HG02678 (cell line): ENCODE measurements around the gene CCDC85C.

Experiments
- ATAC-seq: cut with Tn5 transposase; IDR thresholded peaks from one replicate; pipeline ENCODE4 v1.9.1; 2021; ENCODE audit warnings: mild to moderate bottlenecking, moderate library complexity; ENCODE audit not compliant: unreplicated experiment

The CCDC85C gene

DNA sequence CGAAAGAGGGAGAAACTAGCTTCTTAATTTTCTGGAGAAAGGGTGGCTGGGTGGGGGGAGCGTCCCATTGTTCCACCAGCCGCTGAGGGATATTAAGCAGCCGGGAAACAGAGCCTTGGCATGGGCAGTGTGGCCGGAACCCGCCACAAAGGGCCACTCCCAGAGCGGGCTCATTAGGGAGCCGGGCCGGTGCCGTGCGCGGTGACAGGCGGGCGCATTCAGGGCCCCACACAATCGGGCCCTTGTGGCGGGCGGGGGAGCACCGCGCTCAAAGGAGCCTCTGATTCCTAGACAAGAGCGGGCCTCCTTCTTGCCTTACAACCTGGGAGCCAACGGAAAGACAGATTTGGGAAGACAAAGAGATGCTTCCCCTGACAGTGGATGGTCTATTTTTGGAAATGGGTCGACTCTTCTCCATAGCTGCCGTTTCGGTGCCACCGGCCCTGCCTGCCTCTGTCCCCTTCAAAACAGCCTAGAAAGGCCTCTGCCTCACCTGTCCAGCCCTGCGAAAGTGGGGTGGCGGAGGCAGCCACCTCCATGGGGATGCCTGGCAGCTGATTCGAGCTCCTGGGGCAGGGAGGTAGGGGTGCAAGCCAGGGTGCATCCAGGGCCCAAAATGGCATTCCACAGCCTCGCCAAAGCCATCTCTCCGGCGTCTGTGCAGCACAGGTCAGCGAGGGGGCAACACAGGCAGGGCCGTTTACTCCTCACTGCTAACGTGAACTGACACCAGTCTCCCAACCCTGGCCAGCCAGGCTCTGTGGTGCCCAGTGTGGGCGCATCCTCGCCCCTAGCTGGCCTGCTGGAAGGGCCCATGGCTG, 10.9 kb downstream of the CCDC85C start:
- no peak for ATAC-seq

- no peak for ATAC-seq
Observed at GRCh38 chr14:99592394-99592793, 11.6 kb downstream of the CCDC85C start.

GRCh38 chr14:99590746-99591555, 13.1 kb downstream of the CCDC85C start:
- ATAC-seq: no peak

DNA sequence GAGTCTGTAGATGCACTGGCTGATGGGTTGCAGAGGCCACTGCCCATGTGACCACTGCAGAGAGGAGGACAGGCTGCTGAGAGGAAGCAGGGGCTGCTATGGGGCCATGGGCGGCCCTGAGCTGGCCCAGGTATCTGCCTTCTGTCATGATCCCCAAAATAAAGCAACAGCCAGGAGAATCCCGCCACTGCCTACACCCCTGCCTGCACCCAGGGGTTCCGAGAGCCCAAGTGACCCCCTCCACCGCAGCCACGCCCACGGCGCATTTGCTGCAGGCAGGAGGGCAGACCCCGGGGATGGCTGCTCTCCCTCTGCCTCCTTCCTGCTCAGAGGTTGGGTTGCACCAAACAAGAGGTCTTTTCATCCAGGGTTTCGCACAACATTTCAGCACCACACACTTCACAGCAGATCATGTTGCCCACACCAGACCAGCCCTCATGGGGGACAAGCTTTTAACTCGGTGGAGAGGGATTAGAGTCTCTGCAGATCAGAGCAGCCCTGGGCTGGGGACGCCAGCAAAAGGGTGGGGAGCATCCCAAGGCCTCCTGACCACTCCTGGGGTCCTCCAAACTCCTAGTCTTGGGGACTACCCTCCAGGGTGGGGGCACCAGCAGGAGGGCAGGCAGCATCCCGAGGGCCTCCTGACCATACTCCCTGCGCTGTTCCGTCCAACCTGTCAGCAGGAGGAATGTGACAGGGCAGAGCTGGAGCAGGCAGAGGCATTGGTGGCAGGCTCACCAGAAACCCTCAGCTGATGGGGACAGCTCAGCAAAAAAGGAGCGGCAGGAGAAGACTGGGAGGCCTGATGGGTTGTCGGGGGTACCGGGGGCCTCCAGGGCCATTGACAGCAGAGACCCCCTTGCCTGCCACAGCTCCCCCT, 14.1 kb downstream of the CCDC85C start:
- ATAC-seq: no peak

- no peak for ATAC-seq
Observed at GRCh38 chr14:99589031-99589441, 15.0 kb downstream of the CCDC85C start.

DNA sequence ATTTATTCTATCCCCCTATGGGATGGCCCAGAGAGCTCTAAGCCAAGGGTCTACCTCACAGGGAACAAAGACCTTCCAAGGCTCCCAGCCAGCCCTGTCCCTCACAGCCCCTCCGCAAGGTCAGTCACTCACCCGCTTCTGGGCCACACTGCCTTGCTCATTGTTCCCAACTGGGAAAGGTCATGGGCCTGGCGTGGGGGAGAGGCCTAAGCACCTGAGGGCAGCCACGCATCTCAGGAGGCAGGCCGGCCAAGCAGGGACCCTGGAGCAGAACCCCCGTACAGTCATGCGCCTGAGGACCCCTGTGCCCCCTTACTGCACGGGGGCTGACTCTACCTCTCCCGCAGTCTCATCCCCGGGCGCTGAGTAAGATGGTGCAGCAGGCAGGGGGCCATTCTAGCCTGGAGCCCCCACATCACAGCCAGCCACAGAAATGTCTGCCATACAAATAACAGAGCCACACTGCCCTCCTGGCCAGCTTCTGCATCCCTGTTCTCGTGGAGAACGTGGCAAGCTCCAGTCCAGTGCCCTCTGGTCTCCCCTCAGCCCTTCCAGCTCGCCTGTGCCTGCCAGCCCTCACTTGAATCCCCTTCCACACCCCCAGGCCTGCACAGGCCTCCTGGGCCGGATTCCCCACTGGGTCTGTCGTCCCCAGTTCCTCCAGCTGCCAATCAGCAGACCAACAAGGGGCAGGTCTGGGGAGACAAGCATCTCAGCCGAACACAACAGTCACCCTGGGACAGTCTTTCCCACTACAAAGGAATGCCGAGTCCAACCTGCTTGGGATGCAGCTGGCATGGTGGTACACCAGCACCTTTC, 16.3 kb downstream of the CCDC85C start:
- no peak for ATAC-seq

DNA sequence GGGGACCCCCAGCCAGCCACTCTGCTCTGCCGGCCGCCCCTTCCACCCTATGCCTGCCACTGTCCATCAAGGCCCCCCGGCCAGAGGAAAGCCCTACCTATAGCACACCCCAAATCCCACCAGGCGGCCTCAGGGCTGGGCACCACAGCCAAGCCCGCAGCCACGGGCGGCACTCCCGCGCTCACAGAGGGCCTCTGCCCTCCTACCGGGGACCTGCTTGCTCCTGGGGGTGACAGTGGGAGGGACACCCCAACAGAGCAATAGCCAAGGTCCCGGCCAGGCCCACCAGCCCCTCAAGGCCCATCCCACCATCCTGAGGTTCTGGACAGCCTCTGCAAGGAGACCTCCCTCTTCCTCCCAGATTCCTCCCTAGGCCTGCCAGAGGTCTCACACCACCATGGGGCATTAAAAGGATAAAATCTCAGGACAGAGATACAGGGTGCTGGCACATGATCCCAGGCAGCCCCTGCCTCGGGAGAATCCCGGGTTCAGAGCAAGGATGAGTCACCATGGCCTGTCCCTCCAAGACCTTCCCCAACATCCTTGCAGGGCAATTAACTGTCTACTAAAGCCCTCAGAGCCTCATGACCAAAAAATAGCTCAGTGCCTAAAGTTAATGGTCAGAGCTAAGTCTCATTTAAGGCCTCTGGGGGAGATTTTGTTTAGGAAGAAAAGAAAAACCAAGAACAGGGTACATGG, 17.1 kb downstream of the CCDC85C start:
- no peak for ATAC-seq

DNA sequence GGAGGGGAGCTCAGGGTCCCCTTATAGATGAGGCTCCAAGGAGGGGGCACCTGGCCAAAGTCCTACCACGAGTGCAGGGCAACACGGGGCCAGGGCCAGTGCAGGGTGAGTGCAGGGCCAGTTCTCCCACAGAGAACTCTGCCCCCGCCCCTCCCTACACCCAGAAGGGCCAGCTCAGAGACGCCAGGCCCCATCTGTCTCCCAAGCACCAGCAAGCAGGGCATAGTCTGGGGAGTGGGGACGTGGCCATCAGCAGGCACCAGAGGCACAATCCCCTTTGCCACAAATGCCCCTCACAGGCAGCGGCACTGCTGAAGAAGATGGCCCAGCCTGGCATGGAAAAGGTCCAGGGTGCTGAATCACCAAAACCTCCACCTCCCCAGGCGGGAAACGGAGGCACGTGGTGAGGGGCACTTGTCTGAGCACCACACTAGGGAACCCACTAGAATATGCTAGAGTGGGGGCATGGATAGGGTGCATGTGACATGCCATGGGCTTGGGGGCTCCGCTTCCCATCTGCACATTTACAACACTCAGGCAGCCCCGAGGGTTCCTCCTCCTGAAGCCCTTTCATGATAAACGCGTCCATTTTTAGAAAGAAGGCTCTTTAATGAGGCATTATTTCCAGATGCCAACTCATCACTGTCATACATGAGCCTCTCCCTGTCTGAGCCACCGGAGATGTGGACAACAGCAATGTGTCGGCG, 17.8 kb downstream of the CCDC85C start:
- ATAC-seq: no peak

DNA sequence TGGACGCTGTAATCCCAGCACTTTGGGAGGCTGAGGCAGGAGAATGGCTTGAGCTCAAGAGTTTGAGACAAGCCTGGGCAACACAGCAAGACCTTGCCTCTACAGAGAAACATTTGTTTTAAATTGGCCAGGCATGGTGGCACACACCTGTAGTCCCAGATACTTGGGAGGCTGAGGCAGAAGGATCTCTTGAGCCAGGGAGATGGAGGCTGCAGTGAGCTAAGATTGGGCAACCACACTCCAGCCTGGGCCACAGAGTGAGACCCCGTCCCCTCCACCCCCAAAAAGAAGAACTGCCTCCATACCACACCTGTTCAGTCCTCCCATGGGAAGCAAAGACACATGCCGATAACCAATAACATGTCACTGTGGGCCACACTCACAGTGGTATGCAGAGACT, 19.2 kb downstream of the CCDC85C start:
- ATAC-seq: no peak

DNA sequence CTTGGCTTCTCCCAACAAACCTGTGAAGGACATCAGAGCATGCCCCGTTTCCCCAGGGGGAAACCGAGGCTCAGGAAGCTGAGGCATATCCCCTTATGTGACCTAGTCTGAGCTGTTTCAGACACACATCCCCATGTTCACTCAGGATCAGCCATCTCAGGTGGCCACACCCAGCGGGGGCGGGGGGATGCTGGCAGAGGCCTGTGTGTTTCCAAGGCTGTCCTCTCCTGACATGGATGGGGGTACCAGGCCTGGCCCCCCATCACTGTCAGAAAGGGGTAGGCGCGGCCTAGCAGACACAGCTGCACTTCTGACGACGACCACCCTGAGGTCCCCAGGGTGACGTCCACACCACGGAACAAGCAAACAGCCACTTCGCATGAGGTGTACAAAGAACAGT, 22.1 kb downstream of the CCDC85C start:
- ATAC-seq: no peak

GRCh38 chr14:99581374-99581773, 22.6 kb downstream of the CCDC85C start:
- ATAC-seq: no peak

- ATAC-seq: no peak
Observed at GRCh38 chr14:99579903-99580571, 24.0 kb downstream of the CCDC85C start.

DNA sequence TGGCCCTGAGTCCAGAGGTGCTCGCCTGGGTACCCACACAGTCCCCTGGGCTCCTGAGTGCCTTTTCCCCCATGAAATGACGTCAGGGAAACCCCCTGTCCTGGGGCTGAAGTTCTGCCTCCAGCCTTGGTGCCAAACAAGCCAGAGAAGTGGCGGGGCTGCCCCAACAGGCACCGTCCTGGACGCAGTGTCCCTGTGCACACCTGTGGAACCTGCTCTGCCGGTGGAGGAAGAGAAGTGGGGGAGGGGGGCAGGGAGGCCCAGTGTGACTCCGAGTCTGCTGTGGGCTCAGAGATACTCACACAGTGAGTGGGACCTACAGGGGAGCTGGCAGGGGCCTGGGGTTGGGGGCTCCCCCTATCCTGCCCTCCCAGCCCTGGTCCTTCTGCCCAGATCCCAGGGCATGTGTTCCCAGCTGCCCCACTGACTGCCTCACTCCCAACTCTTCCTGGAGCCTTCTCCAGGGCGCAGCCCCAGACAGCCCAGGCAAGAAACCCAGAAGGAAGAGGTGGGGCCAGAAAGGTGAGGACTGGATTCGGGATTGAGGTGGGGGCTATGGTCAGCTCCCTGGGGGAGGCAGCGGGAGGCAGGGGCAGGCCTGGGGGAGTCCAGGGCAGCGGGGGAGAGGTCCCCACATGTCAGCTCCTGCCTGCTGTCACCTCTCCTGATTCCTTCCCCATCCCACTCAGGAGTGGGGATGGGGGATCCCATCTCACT, 24.7 kb downstream of the CCDC85C start:
- no peak for ATAC-seq

- no peak for ATAC-seq
Observed at GRCh38 chr14:99578541-99579101, 25.4 kb downstream of the CCDC85C start.

DNA sequence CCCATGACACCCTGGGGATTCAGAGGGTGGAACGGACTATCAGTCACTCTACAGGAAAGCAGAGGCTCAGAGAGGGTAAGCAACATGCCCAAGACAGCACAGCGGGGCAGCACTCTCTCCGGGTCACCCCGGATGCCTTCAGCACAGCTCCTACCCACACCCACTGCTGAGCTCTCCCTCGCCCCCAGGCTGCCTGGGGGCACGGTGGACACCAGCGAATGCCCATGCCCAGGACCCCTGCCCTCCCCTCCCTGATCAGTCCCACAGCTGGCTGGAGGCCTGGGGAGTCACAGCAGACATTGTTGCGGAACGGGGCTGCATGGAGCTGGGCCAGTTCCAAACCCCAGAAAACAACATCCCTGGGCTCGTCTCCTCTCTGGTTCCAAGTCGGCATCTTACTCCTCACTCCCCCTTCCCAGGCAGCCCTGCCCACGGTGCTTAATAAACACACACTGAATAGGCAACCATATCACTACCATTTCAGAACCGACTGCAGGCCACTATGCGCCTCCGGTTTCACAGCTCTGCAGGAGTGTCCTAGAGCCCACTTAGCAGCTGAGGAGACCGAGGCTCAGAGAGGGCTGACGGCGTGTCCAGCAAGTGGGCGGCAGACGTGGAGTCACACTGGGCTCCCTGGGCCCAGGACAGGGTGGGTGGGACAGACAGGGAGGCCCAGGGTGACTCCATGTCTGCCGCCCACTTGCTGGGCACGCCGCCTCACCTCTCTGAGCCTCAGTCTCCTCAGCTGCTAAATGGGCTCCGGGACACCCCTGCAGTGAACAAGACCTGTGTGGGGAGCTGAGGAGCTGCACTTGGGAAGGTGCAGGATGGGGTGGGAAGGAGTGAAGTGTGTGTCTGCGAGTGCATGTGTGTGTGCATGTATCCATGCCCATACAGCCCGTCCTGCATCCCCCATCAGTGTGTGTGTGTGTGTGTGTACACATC, 27.0 kb downstream of the CCDC85C start:
- ATAC-seq: no peak

- no peak for ATAC-seq
Observed at GRCh38 chr14:99576304-99576703, 27.7 kb downstream of the CCDC85C start.
